22Rv1 (cell line): Measurements from ENCODE around the gene PDE5A.

Source experiments
- CTCF ChIP-seq: fragments of 450-650 bp; IDR thresholded peaks from 2 replicates; pipeline ENCODE4 v1.5.1; 2017; ENCODE audit warnings: mild to moderate bottlenecking
- ZFX ChIP-seq: fragments of 450-650 bp; IDR thresholded peaks from 2 replicates; pipeline ENCODE4 v1.6.1; 2017; ENCODE audit warnings: antibody characterized with exemption, borderline replicate concordance

GRCh38 chr4:119579823-119580222 is 48.8 kb downstream of the PDE5A start:
- TF ChIP-seq CTCF (no peak), ZFX (no peak)
